ENCODE results near the gene EPB41L4A.

EPB41L4A gene

DNA sequence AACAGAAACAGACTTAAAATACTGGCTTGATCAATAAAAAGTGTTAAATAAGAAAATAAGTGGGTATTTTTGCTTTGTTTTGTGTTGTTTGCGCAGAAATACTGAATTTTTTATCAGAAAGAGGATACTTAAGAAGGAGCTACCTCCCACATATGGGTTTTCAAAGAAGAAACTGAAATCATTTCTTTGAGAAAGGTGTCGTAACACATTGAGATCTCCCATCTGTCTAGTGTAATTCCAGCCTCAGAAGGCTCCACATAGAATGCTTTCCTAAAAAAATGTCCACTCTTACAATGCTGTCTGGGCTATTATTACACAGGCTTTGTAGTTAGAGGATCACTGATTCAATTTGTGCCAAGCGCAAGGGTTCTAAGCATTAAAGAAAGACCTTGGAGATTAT is 226.2 kb downstream of the EPB41L4A start:
- Histone ChIP-seq H3K4me3 (ENCODE audit: low read length) (no peak overlapping the region), H3K79me2 (ENCODE audit: control insufficient read depth, low read length) (no peaks in the 10 kb centered on the region), H3K4me2 (ENCODE audit: low read length) (no peak overlapping the region), H3K4me1 (ENCODE audit: control insufficient read depth, low read length) (no peaks in the 10 kb centered on the region), H3K9me2 (replicated peaks; ENCODE audit: control insufficient read depth, low read length) (no peaks in the 10 kb centered on the region), H3K36me3 (ENCODE audit: control insufficient read depth, low read length) (no peaks in the 10 kb centered on the region), H4K20me1 (ENCODE audit: control insufficient read depth, insufficient read depth, low read depth, low read length) (no peaks in the 10 kb centered on the region), H3K27ac (ENCODE audit: low read depth, low read length) (no peak overlapping the region), H3F3A (ENCODE audit: control insufficient read depth, insufficient read depth) (no peaks in the 10 kb centered on the region), H3K9me3 (ENCODE audit: control insufficient read depth, insufficient read depth, low read length) (no peaks in the 10 kb centered on the region), H3K27me3 (ENCODE audit: control insufficient read depth, low read length) (peaks cover 37% of the 10 kb centered on the region)
- TF ChIP-seq CTCF (IDR thresholded peaks at IDR 0.05; ENCODE audit: low read depth, low read length, poor library complexity, severe bottlenecking) (no peak), EZH2phosphoT487 (IDR thresholded peaks at IDR 0.05; ENCODE audit: borderline replicate concordance, low read length) (no peak)

- no peaks in the 10 kb centered on the region for H3K9me3 ChIP-seq (ENCODE audit: control insufficient read depth, insufficient read depth, low read length)
- H3K36me3 ChIP-seq (ENCODE audit: control insufficient read depth, low read length), result no peaks in the 10 kb centered on the region
- H3F3A ChIP-seq (ENCODE audit: control insufficient read depth, insufficient read depth), result no peaks in the 10 kb centered on the region
- H3K27ac ChIP-seq (ENCODE audit: low read depth, low read length), result no peak overlapping the region
- peaks cover 39% of the 10 kb centered on the region for H3K27me3 ChIP-seq (ENCODE audit: control insufficient read depth, low read length)
- no peak overlapping the region for H3K4me3 ChIP-seq (ENCODE audit: low read length)
- no peaks in the 10 kb centered on the region for H4K20me1 ChIP-seq (ENCODE audit: control insufficient read depth, insufficient read depth, low read depth, low read length)
- TF ChIP-seq CTCF (IDR thresholded peaks at IDR 0.05; ENCODE audit: low read depth, low read length, poor library complexity, severe bottlenecking), result no peak
- no peak for TF ChIP-seq EZH2phosphoT487 (IDR thresholded peaks at IDR 0.05; ENCODE audit: borderline replicate concordance, low read length)
- no peaks in the 10 kb centered on the region for H3K9me2 ChIP-seq (replicated peaks; ENCODE audit: control insufficient read depth, low read length)
- H3K4me1 ChIP-seq (ENCODE audit: control insufficient read depth, low read length), result no peaks in the 10 kb centered on the region
- H3K79me2 ChIP-seq (ENCODE audit: control insufficient read depth, low read length), result no peaks in the 10 kb centered on the region
- no peak overlapping the region for H3K4me2 ChIP-seq (ENCODE audit: low read length)
Measured at GRCh38 chr5:112192072-112192471, 227.0 kb downstream of the EPB41L4A start.

- peaks cover 38% of the 10 kb centered on the region for H3K27me3 ChIP-seq (ENCODE audit: control insufficient read depth, low read length)
- H3K79me2 ChIP-seq (ENCODE audit: control insufficient read depth, low read length), result no peaks in the 10 kb centered on the region
- no peaks in the 10 kb centered on the region for H3K4me1 ChIP-seq (ENCODE audit: control insufficient read depth, low read length)
- H3K9me3 ChIP-seq (ENCODE audit: control insufficient read depth, insufficient read depth, low read length), result no peaks in the 10 kb centered on the region
- H3K36me3 ChIP-seq (ENCODE audit: control insufficient read depth, low read length), result no peaks in the 10 kb centered on the region
- TF ChIP-seq CTCF (IDR thresholded peaks at IDR 0.05; ENCODE audit: low read depth, low read length, poor library complexity, severe bottlenecking) (no peak), EZH2phosphoT487 (IDR thresholded peaks at IDR 0.05; ENCODE audit: borderline replicate concordance, low read length) (no peak)
- H3F3A ChIP-seq (ENCODE audit: control insufficient read depth, insufficient read depth), result no peaks in the 10 kb centered on the region
- H3K4me3 ChIP-seq (ENCODE audit: low read length), result no peak overlapping the region
- no peak overlapping the region for H3K4me2 ChIP-seq (ENCODE audit: low read length)
- H3K9me2 ChIP-seq (replicated peaks; ENCODE audit: control insufficient read depth, low read length), result no peaks in the 10 kb centered on the region
- no peaks in the 10 kb centered on the region for H4K20me1 ChIP-seq (ENCODE audit: control insufficient read depth, insufficient read depth, low read depth, low read length)
- no peak overlapping the region for H3K27ac ChIP-seq (ENCODE audit: low read depth, low read length)
Measured at GRCh38 chr5:112189391-112189790, 229.7 kb downstream of the EPB41L4A start.

Data from DOHH2 (cell line).